Right lobe of liver (tissue), 5 donors: ENCODE measurements around the gene NEB. TPM values are rescaled to one million over a fixed set of nuclear protein-coding genes. Genes with fewer than 3 reads are reported as not detected.

Experiments used
- total RNA-seq, 6 experiments: library from RNA; depleted of rRNA in 2 of 6; stranded (reverse); fragments of >200 nt in 2 of 6; fragmentation: NEBNext Ultra II Directional in 3 of 6; extraction: Animal tissue kit (Norgen Biotek cat#: 25700) in 3 of 6; gene quantifications; one replicate each; pipeline versions ENCODE4 v1.1.0 to v1.2.4, GENCODE V29; 2016 to 2023
- donor health status: DM: no; HTN: no; CAD: no.
- donor health status: DM: no; HTN: no; CAD: no.
- donor health status: DM: no; HTN: yes; CAD: no.
- donor health status: DM: no; HTN: yes; CAD: no.

Gene NEB
- total RNA-seq, 6 experiments from 2014 or later, result 1.3 to 23.1 (median 9.2) TPM

Other genes with a start within 250 kb of the NEB start
- 10 to 100 TPM; 20.0 to 33.3 (median 22.4) TPM for gene ARL5A, start 93.9 kb upstream of the NEB start, total RNA-seq